D721Med (cell line): ENCODE results near the gene CNPY4.

ENCODE experiments used
- DNase-seq: peaks from one replicate; pipeline ENCODE4 v3.0.0; 2011; ENCODE audit warnings: low spot score; ENCODE audit not compliant: insufficient read length
- FAIRE-seq: peaks from 2 replicates; lab custom pipeline; 2011; peaks lifted over from hg19 to GRCh38; lab: Jason Lieb, UNC
- CTCF ChIP-seq: IDR thresholded peaks from 2 replicates; pipeline ENCODE4 v1.5.1; 2012; ENCODE audit warnings: mild to moderate bottlenecking, control low read depth; ENCODE audit not compliant: insufficient read depth; ENCODE audit errors: missing control alignments

The CNPY4 gene

DNA sequence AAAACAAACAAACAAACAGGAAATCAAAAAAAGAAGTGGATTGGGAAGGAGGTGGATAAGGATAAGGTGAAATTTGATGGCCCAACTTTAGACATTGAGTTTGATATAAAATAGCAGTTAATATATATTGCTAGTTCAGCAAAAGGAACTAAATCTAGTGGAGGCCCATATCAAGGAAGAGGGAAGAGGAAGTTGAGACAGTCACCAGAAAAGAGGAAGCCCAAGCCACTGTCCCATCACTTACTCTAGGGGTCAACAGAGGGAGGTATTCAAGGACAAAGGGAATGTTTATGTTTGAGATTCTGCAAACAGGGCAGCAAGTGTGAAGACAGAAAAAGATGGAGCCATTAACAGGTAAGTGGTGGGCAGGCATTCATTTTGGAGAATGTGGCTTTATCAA, 33.0 kb downstream of the CNPY4 start:
- no peak for FAIRE-seq
- no peak for TF ChIP-seq CTCF
- DNase-seq, result no peak

- no peak for TF ChIP-seq CTCF
- no peak for FAIRE-seq
- DNase-seq, result no peak
Measured at GRCh38 chr7:100152937-100153666, 33.7 kb downstream of the CNPY4 start.

- FAIRE-seq, result no peak
- TF ChIP-seq CTCF, result no peak
- DNase-seq, result no peak
Measured at GRCh38 chr7:100153708-100154535, 34.5 kb downstream of the CNPY4 start.

- TF ChIP-seq CTCF, result no peak
- DNase-seq (no peak), FAIRE-seq (no peak)
Measured at GRCh38 chr7:100154651-100155491, 35.4 kb downstream of the CNPY4 start.

GRCh38 chr7:100155553-100156317, 36.3 kb downstream of the CNPY4 start:
- DNase-seq (no peak), FAIRE-seq (no peak)
- no peak for TF ChIP-seq CTCF

DNA sequence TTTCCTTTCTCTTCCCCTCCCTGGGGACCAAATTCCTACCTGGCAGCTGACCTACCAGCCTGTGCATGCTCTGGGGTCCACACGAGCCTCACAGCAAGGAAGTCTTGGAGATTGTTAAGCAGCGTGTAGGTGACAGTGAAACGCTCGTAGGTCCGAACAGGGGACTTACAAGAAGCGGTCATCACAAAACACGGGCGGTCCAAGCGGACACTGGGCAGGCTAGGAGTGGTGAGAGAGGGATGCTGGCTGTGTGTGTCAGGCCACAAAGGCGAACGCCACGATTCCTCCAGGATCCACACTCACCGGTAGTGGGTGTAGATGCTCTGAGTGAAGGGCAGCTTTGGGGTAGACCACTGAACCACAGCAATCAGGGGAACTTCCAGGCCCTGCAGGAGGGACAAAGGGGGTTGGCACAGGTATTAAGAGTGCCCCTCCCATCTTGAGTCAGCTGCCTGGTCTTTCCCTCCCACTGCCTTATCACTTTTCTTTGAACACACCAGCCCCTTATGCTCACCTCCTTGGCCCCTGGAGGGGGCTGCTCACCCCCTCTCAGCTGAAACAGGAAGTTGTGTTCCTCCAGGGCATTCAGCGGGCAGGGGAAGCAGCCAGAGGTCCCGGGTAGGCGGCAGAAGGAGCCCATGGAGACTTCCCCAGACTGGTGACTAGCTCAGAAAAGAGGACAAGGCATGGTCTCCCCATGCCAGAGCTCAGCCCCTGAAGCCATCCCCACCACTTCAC, 37.1 kb downstream of the CNPY4 start:
- no peak for TF ChIP-seq CTCF
- FAIRE-seq, result no peak

More for the DNA sequence above, 37.1 kb downstream of the CNPY4 start:
- DNase-seq, result no peak
